HG02588 (cell line): ENCODE results near the gene GNB2.
"Not testable (repeated sequence)": the region's sequence is repeated elsewhere in the genome, so short reads cannot be mapped to it uniquely, and the experiment has no call there.

ENCODE experiments used
- ATAC-seq: cut with Tn5 transposase; IDR thresholded peaks from one replicate; pipeline ENCODE4 v1.9.1; 2021; ENCODE audit warnings: mild to moderate bottlenecking, moderate library complexity; ENCODE audit not compliant: unreplicated experiment

Gene GNB2

DNA sequence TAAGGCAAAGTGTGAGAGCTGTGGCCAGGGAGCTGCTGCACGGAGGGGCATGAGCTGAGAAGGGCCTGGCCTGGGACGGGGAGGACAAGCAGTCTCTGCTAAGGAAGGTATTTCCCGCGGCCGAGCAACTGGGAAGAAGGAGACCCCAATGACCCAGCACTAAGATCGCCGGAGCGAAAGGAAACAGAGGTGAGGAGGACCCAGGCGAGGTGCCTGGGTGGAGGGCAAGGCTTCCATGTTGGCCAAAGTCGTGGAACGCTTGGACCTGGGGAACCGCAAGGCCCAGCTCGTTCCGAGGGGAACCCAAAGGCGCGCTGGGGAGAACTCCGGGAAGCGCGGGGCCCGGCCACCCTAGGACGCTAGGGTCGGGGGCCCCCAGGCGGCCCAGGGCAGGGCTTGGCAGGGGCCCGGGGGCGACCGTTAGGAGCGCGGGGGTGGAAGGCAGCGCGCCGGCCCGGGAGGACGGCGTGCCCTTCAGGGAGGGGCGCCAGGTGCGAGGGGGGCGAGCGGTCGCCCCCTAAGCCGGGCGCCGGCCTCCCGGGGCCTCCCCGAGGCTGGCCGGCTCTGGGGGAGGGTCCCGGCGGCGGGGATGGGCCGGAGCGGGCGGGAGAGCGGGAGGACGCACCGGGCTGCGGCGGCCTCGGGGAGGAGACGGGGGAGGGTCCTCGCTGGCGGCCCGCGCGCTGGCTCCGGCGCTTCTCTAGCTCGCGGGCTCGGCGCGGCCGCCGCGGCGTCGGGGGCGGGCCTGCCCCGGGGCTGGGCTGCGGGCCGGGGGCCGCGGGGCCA lies 20.0 kb downstream of the GNB2 start:
- ATAC-seq, result peak; percentile 30

- peak; percentile 58 for ATAC-seq
Observed at GRCh38 chr7:100694098-100694745, 20.7 kb downstream of the GNB2 start, which contains the start of gene GIGYF1. Gene GIGYF1, minus strand, starts transcription at chr7:100694250. Its CDS starts 6,012 bp downstream, at chr7:100688238.

DNA sequence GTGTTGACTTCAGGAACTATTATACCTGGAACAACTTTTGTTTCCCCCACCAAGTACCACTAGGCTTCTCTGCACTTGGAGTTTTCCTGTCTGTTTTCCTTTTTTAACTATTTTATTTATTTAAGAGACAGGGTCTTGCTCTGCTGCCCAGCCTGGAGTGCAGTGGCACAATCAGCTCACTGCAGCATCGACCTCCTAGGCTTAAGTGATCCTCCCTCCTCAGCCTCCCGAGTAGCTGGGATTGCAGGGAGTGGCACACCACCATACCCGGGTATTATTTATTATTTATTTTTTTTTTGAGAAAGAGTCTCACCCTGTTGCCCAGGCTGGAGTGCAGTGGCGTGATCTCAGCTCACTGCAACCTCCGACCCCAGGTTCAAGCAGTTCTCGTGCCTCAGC lies 22.6 kb downstream of the GNB2 start:
- ATAC-seq, result no peak

- no peak for ATAC-seq
Observed at GRCh38 chr7:100699018-100699417, 25.5 kb downstream of the GNB2 start.

GRCh38 chr7:100701089-100701488 lies 27.5 kb downstream of the GNB2 start:
- not testable (repeated sequence) for ATAC-seq

GRCh38 chr7:100705320-100705752 lies 31.8 kb downstream of the GNB2 start:
- ATAC-seq, result peak; percentile 55

DNA sequence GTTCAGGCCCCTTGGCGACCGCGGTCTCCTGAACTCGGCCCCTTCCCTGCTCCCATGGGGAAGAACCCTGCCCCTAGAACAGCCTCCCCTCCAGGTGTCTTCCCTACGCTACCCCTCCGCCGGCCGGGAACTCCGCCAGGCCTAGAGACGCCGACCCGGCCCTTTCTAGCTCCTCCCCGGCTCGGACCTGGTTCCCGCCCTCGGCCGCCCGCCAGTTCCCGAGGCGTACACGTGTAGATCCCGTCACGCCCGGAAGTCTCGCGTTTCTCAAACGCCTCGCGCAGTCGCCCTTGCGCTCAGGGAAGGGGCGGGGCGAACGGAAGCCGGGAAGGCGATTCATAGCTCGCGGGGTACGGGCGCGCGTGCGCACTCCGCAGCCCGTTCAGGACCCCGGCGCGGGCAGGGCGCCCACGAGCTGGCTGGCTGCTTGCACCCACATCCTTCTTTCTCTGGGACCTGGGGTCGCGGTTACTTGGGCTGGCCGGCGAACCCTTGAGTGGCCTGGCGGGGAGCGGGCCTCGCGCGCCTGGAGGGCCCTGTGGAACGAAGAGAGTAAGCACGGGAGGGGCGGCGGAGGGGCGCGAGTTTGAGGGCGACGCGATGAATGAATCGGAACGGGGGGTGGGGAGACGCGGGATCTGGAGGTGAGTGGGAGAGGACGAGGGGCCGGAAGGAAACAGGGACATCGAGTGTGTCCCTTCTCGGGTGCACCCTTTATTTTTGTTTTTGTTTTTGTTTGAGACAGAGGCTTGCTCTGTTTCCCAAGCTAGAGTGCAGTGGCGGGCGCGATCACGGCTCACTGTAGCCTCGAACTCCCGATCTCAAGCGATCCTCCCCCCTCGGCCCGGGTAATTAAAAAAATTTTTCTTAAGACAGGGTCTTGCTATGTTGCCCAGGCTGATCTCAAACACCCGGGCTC lies 32.5 kb downstream of the GNB2 start, which contains the start of gene POP7:
TSS of gene POP7 (plus strand) at position 369 of the 919 bp plus-strand sequence. CDS start 710 bp downstream, outside the sequence.
- peak; percentile 86 for ATAC-seq

GRCh38 chr7:100706672-100707311 lies 33.3 kb downstream of the GNB2 start:
- no peak for ATAC-seq

- ATAC-seq, result no peak
Observed at GRCh38 chr7:100708395-100708794, 34.9 kb downstream of the GNB2 start.

GRCh38 chr7:100710452-100710851 lies 36.9 kb downstream of the GNB2 start:
- ATAC-seq, result no peak

DNA sequence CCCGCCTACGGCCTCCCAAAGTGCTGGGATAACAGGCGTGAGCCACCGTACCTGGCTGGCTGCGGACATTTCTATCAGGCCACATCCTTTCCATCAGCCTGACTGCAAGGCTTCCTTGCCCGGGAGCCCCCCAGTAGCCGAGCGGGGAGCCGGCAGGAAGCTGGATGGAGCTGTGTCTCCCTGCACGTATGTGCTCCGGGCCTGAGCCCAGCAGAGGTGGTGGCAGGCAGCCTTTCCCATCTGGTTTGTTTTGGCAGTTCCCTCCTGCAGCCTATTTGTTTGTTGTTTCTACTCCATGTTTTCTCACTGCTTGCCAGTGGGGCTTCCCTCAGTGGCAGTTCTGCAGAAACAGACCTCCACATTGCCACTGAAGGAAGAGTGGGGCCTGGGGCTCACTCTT lies 37.8 kb downstream of the GNB2 start:
- ATAC-seq, result no peak

GRCh38 chr7:100714725-100715124 lies 41.2 kb downstream of the GNB2 start:
- no peak for ATAC-seq

- ATAC-seq, result not testable (repeated sequence)
Observed at GRCh38 chr7:100717073-100717472, 43.5 kb downstream of the GNB2 start.

DNA sequence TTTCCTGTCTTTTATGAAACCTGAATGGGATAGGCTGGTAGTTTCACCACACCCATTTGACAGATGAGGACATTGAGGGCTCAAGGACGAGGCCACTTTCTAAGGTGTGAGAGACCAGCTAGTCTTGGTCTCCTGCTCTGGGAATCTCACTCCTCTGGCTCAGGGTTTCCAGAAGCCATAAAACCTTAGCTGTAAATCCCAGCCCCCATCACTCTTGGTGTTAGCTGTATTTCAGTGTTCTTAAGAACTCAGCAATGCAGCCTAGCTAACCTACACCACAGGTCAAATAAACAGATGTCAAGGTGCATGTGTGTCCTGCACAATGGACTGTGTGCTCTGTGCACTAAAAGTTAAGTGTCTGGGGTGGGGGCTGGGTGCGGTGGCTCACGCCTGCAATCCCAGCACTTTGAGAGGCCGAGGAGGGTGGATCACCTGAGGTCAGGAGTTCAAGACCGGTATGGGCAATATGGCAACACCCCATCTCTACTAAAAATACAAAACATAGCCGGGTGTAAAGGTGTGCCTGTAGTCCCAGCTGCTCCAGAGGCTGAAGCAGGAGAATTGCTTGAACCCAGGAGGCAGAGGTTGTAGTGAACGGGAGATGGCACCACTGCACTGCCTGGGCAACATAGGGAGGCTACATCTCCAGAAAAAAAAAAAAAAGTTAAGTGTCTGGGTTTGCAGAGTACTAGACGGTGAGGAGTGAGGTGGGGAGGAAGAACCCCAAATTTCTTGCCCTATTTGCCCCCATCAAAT lies 46.2 kb downstream of the GNB2 start:
- no peak for ATAC-seq

DNA sequence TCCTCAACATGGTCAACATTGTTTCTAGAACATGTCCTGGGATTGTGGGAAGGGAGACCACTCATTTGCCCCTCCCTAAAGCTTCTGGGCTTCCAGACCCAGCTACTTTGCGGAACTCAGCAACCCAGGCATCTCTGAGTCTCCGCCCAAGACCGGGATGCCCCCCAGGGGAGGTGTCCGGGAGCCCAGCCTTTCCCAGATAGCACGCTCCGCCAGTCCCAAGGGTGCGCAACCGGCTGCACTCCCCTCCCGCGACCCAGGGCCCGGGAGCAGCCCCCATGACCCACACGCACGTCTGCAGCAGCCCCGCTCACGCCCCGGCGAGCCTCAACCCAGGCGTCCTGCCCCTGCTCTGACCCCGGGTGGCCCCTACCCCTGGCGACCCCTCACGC lies 46.7 kb downstream of the GNB2 start, which contains the start of gene EPO:
TSS of gene EPO (plus strand) at position 190 of the 392 bp plus-strand sequence. CDS start 513 bp downstream, outside the sequence.
- ATAC-seq, result no peak

DNA sequence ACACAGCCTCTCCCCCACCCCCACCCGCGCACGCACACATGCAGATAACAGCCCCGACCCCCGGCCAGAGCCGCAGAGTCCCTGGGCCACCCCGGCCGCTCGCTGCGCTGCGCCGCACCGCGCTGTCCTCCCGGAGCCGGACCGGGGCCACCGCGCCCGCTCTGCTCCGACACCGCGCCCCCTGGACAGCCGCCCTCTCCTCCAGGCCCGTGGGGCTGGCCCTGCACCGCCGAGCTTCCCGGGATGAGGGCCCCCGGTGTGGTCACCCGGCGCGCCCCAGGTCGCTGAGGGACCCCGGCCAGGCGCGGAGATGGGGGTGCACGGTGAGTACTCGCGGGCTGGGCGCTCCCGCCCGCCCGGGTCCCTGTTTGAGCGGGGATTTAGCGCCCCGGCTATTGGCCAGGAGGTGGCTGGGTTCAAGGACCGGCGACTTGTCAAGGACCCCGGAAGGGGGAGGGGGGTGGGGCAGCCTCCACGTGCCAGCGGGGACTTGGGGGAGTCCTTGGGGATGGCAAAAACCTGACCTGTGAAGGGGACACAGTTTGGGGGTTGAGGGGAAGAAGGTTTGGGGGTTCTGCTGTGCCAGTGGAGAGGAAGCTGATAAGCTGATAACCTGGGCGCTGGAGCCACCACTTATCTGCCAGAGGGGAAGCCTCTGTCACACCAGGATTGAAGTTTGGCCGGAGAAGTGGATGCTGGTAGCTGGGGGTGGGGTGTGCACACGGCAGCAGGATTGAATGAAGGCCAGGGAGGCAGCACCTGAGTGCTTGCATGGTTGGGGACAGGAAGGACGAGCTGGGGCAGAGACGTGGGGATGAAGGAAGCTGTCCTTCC lies 47.3 kb downstream of the GNB2 start:
- no peak for ATAC-seq

GRCh38 chr7:100721505-100721812 lies 47.9 kb downstream of the GNB2 start:
- ATAC-seq, result no peak

DNA sequence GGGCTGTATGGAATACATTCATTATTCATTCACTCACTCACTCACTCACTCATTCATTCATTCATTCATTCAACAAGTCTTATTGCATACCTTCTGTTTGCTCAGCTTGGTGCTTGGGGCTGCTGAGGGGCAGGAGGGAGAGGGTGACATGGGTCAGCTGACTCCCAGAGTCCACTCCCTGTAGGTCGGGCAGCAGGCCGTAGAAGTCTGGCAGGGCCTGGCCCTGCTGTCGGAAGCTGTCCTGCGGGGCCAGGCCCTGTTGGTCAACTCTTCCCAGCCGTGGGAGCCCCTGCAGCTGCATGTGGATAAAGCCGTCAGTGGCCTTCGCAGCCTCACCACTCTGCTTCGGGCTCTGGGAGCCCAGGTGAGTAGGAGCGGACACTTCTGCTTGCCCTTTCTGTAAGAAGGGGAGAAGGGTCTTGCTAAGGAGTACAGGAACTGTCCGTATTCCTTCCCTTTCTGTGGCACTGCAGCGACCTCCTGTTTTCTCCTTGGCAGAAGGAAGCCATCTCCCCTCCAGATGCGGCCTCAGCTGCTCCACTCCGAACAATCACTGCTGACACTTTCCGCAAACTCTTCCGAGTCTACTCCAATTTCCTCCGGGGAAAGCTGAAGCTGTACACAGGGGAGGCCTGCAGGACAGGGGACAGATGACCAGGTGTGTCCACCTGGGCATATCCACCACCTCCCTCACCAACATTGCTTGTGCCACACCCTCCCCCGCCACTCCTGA lies 49.1 kb downstream of the GNB2 start:
- no peak for ATAC-seq
